Peyer's patch (tissue), 4 donors: ENCODE results near the gene STRADB.
A peak's percentile ranks its signal among the peaks of the same experiment; 100 is the strongest.

ENCODE experiments used
- POLR2A ChIP-seq, 2 donors: fragments of 450-650 bp; IDR thresholded peaks; one replicate each; pipeline ENCODE4 v1.5.1; 2017; ENCODE audit warnings: antibody characterized with exemption in 2 of 2, mild to moderate bottlenecking in 2 of 2, moderate library complexity in 2 of 2
- TF ChIP-seq, protein P1 (sequence below), 6 experiments: fragments of 450-650 bp in 4 of 6; fragments of 200-600 bp in 2 of 6; sonication (generic) in 1 of 6; IDR thresholded peaks; one replicate each; pipeline ENCODE4 v1.5.1; 2017 to 2019; ENCODE audit warnings: antibody characterized with exemption in 6 of 6, mild to moderate bottlenecking in 3 of 6, moderate library complexity in 1 of 6

- TF ChIP-seq, protein P1, sequence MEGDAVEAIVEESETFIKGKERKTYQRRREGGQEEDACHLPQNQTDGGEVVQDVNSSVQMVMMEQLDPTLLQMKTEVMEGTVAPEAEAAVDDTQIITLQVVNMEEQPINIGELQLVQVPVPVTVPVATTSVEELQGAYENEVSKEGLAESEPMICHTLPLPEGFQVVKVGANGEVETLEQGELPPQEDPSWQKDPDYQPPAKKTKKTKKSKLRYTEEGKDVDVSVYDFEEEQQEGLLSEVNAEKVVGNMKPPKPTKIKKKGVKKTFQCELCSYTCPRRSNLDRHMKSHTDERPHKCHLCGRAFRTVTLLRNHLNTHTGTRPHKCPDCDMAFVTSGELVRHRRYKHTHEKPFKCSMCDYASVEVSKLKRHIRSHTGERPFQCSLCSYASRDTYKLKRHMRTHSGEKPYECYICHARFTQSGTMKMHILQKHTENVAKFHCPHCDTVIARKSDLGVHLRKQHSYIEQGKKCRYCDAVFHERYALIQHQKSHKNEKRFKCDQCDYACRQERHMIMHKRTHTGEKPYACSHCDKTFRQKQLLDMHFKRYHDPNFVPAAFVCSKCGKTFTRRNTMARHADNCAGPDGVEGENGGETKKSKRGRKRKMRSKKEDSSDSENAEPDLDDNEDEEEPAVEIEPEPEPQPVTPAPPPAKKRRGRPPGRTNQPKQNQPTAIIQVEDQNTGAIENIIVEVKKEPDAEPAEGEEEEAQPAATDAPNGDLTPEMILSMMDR (IDR thresholded peaks at IDR 0.05), result peak in 5 of 6 experiments; percentile 1 to 53 (median 44)
- peak; percentile 78 to 85 for TF ChIP-seq POLR2A (IDR thresholded peaks at IDR 0.05)
Measured at GRCh38 chr2:201451292-201452057, at the start of gene STRADB, which contains the start of gene TRAK2.
